Skeletal muscle tissue (tissue), 4 donors: Measurements from ENCODE around the gene ARHGEF6. TPM values are rescaled to one million over a fixed set of nuclear protein-coding genes. Genes with fewer than 3 reads are reported as not detected.

Experiments
- H3K27ac ChIP-seq: one replicate; pipeline ENCODE4 v1.7.0; 2013; ENCODE audit warnings: mild to moderate bottlenecking, low read depth, low read length, inconsistent platforms
- H3K27me3 ChIP-seq, 3 donors: one replicate each; pipeline ENCODE4 v1.7.0; 2013; ENCODE audit warnings: low read length in 3 of 3; ENCODE audit not compliant: control insufficient read depth in 3 of 3, insufficient read depth in 3 of 3
- H3K36me3 ChIP-seq, 3 donors: one replicate each; pipeline ENCODE4 v1.7.0; 2013; ENCODE audit warnings: low read length in 3 of 3; ENCODE audit not compliant: control insufficient read depth in 3 of 3, insufficient read depth in 3 of 3
- H3K4me1 ChIP-seq, 3 donors: one replicate each; pipeline ENCODE4 v1.7.0; 2013; ENCODE audit warnings: low read length in 3 of 3, mild to moderate bottlenecking in 3 of 3; ENCODE audit not compliant: control insufficient read depth in 3 of 3, insufficient read depth in 3 of 3
- H3K4me3 ChIP-seq, 3 donors: one replicate each; pipeline ENCODE4 v1.7.0; 2013; ENCODE audit warnings: low read length in 3 of 3
- H3K9ac ChIP-seq, 3 donors: one replicate each; pipeline ENCODE4 v1.7.0; 2013; ENCODE audit warnings: low read length in 3 of 3, mild to moderate bottlenecking in 3 of 3, moderate library complexity in 2 of 3, low read depth in 1 of 3
- H3K9me3 ChIP-seq, 3 donors: one replicate each; pipeline ENCODE4 v1.7.0; 2013; ENCODE audit warnings: low read length in 3 of 3; ENCODE audit not compliant: control insufficient read depth in 3 of 3
- total RNA-seq: library from RNA; depleted of rRNA; stranded (reverse); fragments of >200 nt; gene quantifications from one replicate; pipeline ENCODE4 v1.2.3, GENCODE V29; 2014
- donor health status: Osteomylitis.

ARHGEF6 gene
- total RNA-seq, 1 donor from 2014 or later: 25.6 TPM

GRCh38 chrX:136768469-136769084 is 12.2 kb downstream of the ARHGEF6 start:
- Histone ChIP-seq H3K27me3 (no peaks in the 10 kb centered on the region), H3K9ac (peak overlapping the region; percentile 74 to 87 (median 76)), H3K4me1 (peaks cover 7 to 8% (median 7%) of the 10 kb centered on the region in 3 donors), H3K36me3 (no peaks in the 10 kb centered on the region), H3K27ac (peak overlapping the region; percentile 89), H3K9me3 (no peaks in the 10 kb centered on the region), H3K4me3 (peak overlapping the region; percentile 42 to 72 (median 66))

- Histone ChIP-seq H3K27me3 (no peaks in the 10 kb centered on the region), H3K4me1 (peaks cover 7 to 8% (median 7%) of the 10 kb centered on the region in 3 donors), H3K9me3 (no peaks in the 10 kb centered on the region), H3K27ac (peak overlapping the region; percentile 89), H3K9ac (peak overlapping the region; percentile 74 to 87 (median 76)), H3K36me3 (no peaks in the 10 kb centered on the region), H3K4me3 (peak overlapping the region; percentile 67 to 72 (median 67))
These were observed 13.4 kb downstream of the ARHGEF6 start for GRCh38 chrX:136767104-136767941.

GRCh38 chrX:136766785-136767103 is 14.0 kb downstream of the ARHGEF6 start:
- Histone ChIP-seq H3K36me3 (no peaks in the 10 kb centered on the region), H3K4me3 (peak overlapping the region; percentile 67 to 72 (median 67)), H3K27ac (peak overlapping the region; percentile 89), H3K4me1 (peaks cover 7 to 8% (median 7%) of the 10 kb centered on the region in 3 donors), H3K27me3 (no peaks in the 10 kb centered on the region), H3K9ac (peak overlapping the region; percentile 74 to 87 (median 76)), H3K9me3 (no peaks in the 10 kb centered on the region)

- H3K27me3 ChIP-seq: no peaks in the 10 kb centered on the region
- no peaks in the 10 kb centered on the region for H3K36me3 ChIP-seq
- peak overlapping the region in 2 of 3 donors; percentile 33 to 76 for H3K9ac ChIP-seq
- H3K9me3 ChIP-seq: no peaks in the 10 kb centered on the region
- H3K4me1 ChIP-seq: peaks cover 7 to 8% (median 7%) of the 10 kb centered on the region in 3 donors
- peak overlapping the region; percentile 51 to 72 (median 67) for H3K4me3 ChIP-seq
- peak overlapping the region; percentile 89 for H3K27ac ChIP-seq
These were observed 14.8 kb downstream of the ARHGEF6 start for GRCh38 chrX:136765821-136766356.

DNA sequence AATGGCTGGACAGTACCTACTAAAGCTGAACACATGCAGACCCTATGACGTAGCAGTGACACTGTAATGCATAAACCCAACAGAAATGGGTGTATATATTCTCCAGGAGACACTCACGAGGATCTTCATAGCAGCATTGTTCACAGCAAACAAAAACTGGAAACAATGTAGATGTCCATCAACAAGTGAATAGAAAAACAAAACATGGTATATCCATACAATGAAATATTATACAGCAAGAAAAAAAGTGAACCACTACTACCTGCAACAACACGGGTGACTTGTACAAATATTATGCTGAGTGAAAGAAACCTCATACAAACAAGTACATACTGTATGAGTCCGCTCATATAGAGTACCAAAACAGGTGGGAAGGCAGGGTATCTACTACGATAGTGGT is 16.5 kb downstream of the ARHGEF6 start:
- Histone ChIP-seq H3K27ac (no peak overlapping the region), H3K9me3 (no peaks in the 10 kb centered on the region), H3K36me3 (no peaks in the 10 kb centered on the region), H3K27me3 (no peaks in the 10 kb centered on the region), H3K4me3 (no peak overlapping the region), H3K9ac (no peak overlapping the region), H3K4me1 (peaks cover 11 to 14% (median 12%) of the 10 kb centered on the region in 3 donors)

DNA sequence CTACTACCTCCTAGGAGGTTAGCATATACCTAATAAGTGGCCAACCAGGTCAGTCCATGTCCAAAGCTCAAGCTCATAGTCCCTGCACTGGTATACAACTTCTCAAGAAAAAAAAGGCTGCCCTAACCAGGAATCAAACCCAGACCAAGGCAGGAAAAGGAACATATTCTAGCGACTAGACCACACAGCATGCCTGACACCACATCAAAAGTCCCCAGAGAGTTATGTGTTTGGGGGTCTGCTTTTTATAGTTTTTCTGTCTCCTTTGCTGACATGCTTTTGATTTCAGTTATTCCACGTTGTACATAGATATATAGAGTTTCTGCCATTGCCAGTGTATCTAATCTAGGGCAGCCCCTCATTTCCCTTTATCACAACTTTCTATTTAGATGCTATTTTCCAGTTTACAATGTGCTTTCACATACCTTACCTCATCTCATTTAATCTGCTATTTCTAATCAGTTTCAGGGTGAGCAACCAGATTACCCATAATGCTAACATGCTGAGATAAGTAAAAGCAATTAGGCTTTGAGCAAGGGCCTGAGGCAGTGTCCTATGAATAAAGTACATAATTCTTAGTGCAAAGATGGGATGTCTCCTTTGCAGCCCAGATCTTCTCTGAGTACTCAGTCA is 17.8 kb downstream of the ARHGEF6 start:
- no peaks in the 10 kb centered on the region for H3K27me3 ChIP-seq

GRCh38 chrX:136761421-136761820 is 19.3 kb downstream of the ARHGEF6 start:
- Histone ChIP-seq H3K36me3 (no peaks in the 10 kb centered on the region), H3K27ac (no peak overlapping the region), H3K27me3 (no peaks in the 10 kb centered on the region), H3K4me1 (peaks cover 8 to 11% (median 11%) of the 10 kb centered on the region in 3 donors), H3K9me3 (no peaks in the 10 kb centered on the region), H3K9ac (no peak overlapping the region), H3K4me3 (no peak overlapping the region)

More for the DNA sequence above, 17.8 kb downstream of the ARHGEF6 start:
- Histone ChIP-seq H3K4me3 (no peak overlapping the region), H3K27ac (no peak overlapping the region), H3K9ac (no peak overlapping the region), H3K36me3 (no peaks in the 10 kb centered on the region), H3K4me1 (peaks cover 7 to 11% (median 7%) of the 10 kb centered on the region in 3 donors), H3K9me3 (no peaks in the 10 kb centered on the region)

DNA sequence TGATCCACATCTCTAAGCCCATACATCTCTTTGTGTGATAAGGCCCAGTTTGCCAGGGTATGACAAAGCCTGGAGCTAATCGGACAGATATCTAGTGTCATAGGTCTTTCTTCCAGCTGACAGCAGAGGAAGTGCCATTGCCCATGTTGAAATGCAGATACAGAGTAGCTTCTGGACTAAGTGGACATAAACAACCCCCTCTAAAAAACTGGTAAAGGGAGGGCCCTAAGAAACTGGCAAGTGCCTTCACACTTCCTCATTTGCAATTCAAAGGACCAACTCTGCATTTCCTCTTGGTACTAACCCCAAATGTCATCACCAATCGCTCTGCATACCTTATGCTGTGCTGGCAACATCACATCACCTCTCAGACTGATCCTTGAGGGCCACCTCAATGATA is 20.8 kb downstream of the ARHGEF6 start:
- Histone ChIP-seq H3K36me3 (no peaks in the 10 kb centered on the region), H3K27me3 (no peaks in the 10 kb centered on the region), H3K9me3 (no peaks in the 10 kb centered on the region), H3K4me3 (no peak overlapping the region), H3K27ac (peak overlapping the region; percentile 23), H3K4me1 (peaks cover 9 to 21% (median 10%) of the 10 kb centered on the region in 3 donors), H3K9ac (no peak overlapping the region)

DNA sequence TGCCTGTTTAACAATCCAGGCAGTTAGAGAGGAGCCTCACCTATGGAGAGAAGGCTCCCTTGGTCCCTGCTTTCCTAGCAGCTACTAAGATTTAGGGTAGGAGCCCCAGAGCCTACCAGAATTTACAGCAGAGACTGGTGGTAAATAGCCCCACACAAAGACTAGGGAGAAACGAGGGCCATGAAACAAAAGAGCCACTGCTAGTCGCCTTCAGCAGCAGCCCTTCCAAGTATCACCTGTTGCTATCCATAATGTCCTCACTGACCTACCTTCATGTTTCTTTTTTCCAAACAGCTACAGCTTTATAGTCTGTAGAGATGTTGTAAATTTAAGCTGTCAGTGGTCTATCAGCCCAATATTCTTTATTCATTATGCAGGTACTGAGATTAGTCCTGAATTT is 25.3 kb downstream of the ARHGEF6 start:
- Histone ChIP-seq H3K4me3 (no peak overlapping the region), H3K9me3 (no peaks in the 10 kb centered on the region), H3K36me3 (no peaks in the 10 kb centered on the region), H3K27ac (peak overlapping the region; percentile 70), H3K27me3 (no peaks in the 10 kb centered on the region), H3K4me1 (peaks cover 24 to 58% (median 33%) of the 10 kb centered on the region in 3 donors), H3K9ac (peak overlapping the region in 1 of 3 donors; percentile 4)
